GM12878 (cell line): ENCODE results near the gene PDS5A. TPM values are rescaled to one million over a fixed set of nuclear protein-coding genes. Genes with fewer than 3 reads are reported as not detected.

Experiments used
- ATAC-seq: fragments of 200-7000 bp; cut with Tn5 transposase; 3 replicates; pipeline ENCODE4 v1.9.1; 2020; ENCODE audit warnings: mild to moderate bottlenecking, moderate library complexity
- BruUV-seq: library from RNA; stranded (reverse); fragments of 400-500 nt; replicated peaks from 2 replicates; lab custom pipeline; 2021; lab: Mats Ljungman, UMichigan
- CTCF ChIA-PET: fragments of 300-600 bp; sonication (Branson Sonifier 250); formaldehyde crosslinking; extraction: SDS; loops from one replicate; lab custom pipeline; 2021; ENCODE audit warnings: inconsistent platforms; lab: Yijun Ruan, JAX
- POLR2A ChIA-PET: fragments of 350-600 bp; formaldehyde crosslinking; extraction: SDS; loops from one replicate; lab custom pipeline; 2021; ENCODE audit warnings: inconsistent platforms; lab: Charles Lee
- RAD21 ChIA-PET: fragments of 300-600 bp; sonication (Branson Sonifier 250); formaldehyde crosslinking; loops from one replicate; lab custom pipeline; 2023; ENCODE audit warnings: antibody characterized with exemption; ENCODE audit not compliant: unreplicated experiment; lab: Charles Lee
- SMC1A ChIA-PET: fragments of 300-600 bp; sonication (Branson Sonifier 250); formaldehyde crosslinking; loops from one replicate; lab custom pipeline; 2023; ENCODE audit not compliant: unreplicated experiment, uncharacterized antibody; lab: Charles Lee
- DNase-seq: peaks from one replicate; pipeline ENCODE4 v3.0.0-alpha.2; 2011; ENCODE audit warnings: low read depth, low spot score
- FAIRE-seq: peaks from 3 replicates; lab custom pipeline; 2011; peaks lifted over from hg19 to GRCh38; lab: Jason Lieb, UNC
- H2AFZ ChIP-seq: 2 replicates; pipeline ENCODE4 v1.6.0; 2011; ENCODE audit warnings: low read depth, low read length, control low read depth; ENCODE audit not compliant: control insufficient read depth
- H3K27ac ChIP-seq: 2 replicates; pipeline ENCODE4 v1.5.1; 2011; ENCODE audit warnings: control low read depth; ENCODE audit not compliant: control insufficient read depth, insufficient read depth
- H3K27me3 ChIP-seq, 2 experiments: replicated peaks in 1 of 2; 2 replicates each; pipeline versions ENCODE4 v1.6.0 to v1.6.1; 2011; ENCODE audit warnings: low read length in 1 of 2; ENCODE audit not compliant: control insufficient read depth in 2 of 2, insufficient read depth in 2 of 2
- H3K36me3 ChIP-seq, 2 experiments: 2 replicates each; pipeline ENCODE4 v1.5.1; 2011; ENCODE audit warnings: low read length in 1 of 2; ENCODE audit not compliant: control insufficient read depth in 2 of 2, insufficient read depth in 2 of 2
- H3K4me1 ChIP-seq: 2 replicates; pipeline ENCODE4 v1.6.1; 2011; ENCODE audit warnings: mild to moderate bottlenecking, low read length, moderate library complexity, mixed read lengths; ENCODE audit not compliant: control insufficient read depth, insufficient read depth
- H3K4me2 ChIP-seq: 2 replicates; pipeline ENCODE4 v1.6.0; 2011; ENCODE audit warnings: control low read depth; ENCODE audit not compliant: control insufficient read depth, insufficient read depth
- H3K4me3 ChIP-seq: fragments of 200-600 bp; sonication (generic); 2 replicates; pipeline ENCODE4 v1.5.1; 2016
- H3K79me2 ChIP-seq: 2 replicates; pipeline ENCODE4 v1.6.0; 2011; ENCODE audit warnings: low read length; ENCODE audit not compliant: control insufficient read depth, insufficient read depth
- H3K9ac ChIP-seq: 2 replicates; pipeline ENCODE4 v1.8.0; 2011; ENCODE audit warnings: low read length, control low read depth, mixed read lengths; ENCODE audit not compliant: control insufficient read depth, insufficient read depth
- H3K9me3 ChIP-seq: replicated peaks from 3 replicates; pipeline ENCODE4 v1.5.1; 2011; ENCODE audit warnings: mild to moderate bottlenecking, low read length; ENCODE audit not compliant: control insufficient read depth, insufficient read depth
- H4K20me1 ChIP-seq: 2 replicates; pipeline ENCODE4 v1.6.0; 2011; ENCODE audit not compliant: control insufficient read depth, insufficient read depth
- E2F4 ChIP-seq: IDR thresholded peaks from 2 replicates; pipeline ENCODE4 v1.6.1; 2012; ENCODE audit warnings: low read depth, low read length, improper control_type of control experiment
- ESRRA ChIP-seq: IDR thresholded peaks from 2 replicates; pipeline ENCODE4 v1.6.1; 2012; ENCODE audit warnings: mild to moderate bottlenecking, low read length, improper control_type of control experiment
- KLF5 ChIP-seq: fragments of 450-650 bp; IDR thresholded peaks from 2 replicates; pipeline ENCODE4 v1.6.1; 2014; ENCODE audit warnings: mild to moderate bottlenecking; ENCODE audit not compliant: partially characterized antibody
- SMAD5 ChIP-seq: IDR thresholded peaks from 2 replicates; pipeline ENCODE4 v1.6.1; 2016; ENCODE audit warnings: antibody characterized with exemption, low read depth
- USF1 ChIP-seq: IDR thresholded peaks from 2 replicates; pipeline ENCODE4 v1.6.1; 2011; ENCODE audit warnings: borderline replicate concordance, low read depth, mild to moderate bottlenecking, moderate library complexity, mixed read lengths, low read length; ENCODE audit not compliant: insufficient read depth; ENCODE audit errors: extremely low read length
- WRNIP1 ChIP-seq: IDR thresholded peaks from 2 replicates; pipeline ENCODE4 v1.6.1; 2011; ENCODE audit warnings: low read depth, low read length, improper control_type of control experiment, borderline replicate concordance
- ZNF274 ChIP-seq: IDR thresholded peaks from one replicate; pipeline ENCODE4 v1.8.0; 2011; ENCODE audit not compliant: insufficient read length, insufficient read depth
- ZNF384 ChIP-seq: IDR thresholded peaks from 2 replicates; pipeline ENCODE4 v1.6.1; 2012; ENCODE audit warnings: low read depth, mild to moderate bottlenecking, low read length, improper control_type of control experiment, borderline replicate concordance
- in situ Hi-C: fragments of 300-500 bp; cut with MboI; formaldehyde crosslinking; loops from 9 replicates; pipeline ENCODE4 v1.14.3; 2018; ENCODE audit warnings: mixed read lengths
- intact Hi-C: fragments of 100-400 bp; cut with micrococcal nuclease; formaldehyde crosslinking; loops from one replicate; pipeline ENCODE4 v1.14.2; 2022; ENCODE audit not compliant: unreplicated experiment
- polyA plus RNA-seq, 11 experiments: library from polyadenylated mRNA; depleted of rRNA in 4 of 11; unstranded in 6 of 11; stranded (reverse) in 5 of 11; fragments of >200 nt; fragmentation: Nextera tagmentation in 4 of 11; fragmentation: Illumina TruSeq in 1 of 11; extraction: Ambion mirVana in 4 of 11; extraction: Trizol in 1 of 11; gene quantifications; 1 replicate in 1 of 11; 2 replicates in 10 of 11; pipeline versions ENCODE4 v1.2.1 to v1.2.3, GENCODE V29; 2011 to 2016; ENCODE audit warnings: inconsistent platforms in 2 of 11, missing spikeins in 2 of 11, low read depth in 1 of 11
- total RNA-seq, 4 experiments: library from RNA; depleted of rRNA in 3 of 4; stranded (reverse); fragments of >200 nt in 3 of 4; fragmentation: Illumina TruSeq in 1 of 4; extraction: Trizol in 1 of 4; gene quantifications; 2 replicates each; pipeline versions ENCODE4 v1.2.1 to v1.2.3, GENCODE V29; 2013 to 2021

Gene PDS5A
- total and polyA plus RNA-seq, 10 of the 15 experiments (the other 5 are each of a cell fraction or from before 2014, with no cell fraction given), result 13.7 to 69.7 (median 52.3) TPM

- H3K4me2 ChIP-seq, result no peak overlapping the region
- H3K9me3 ChIP-seq, result no peaks in the 10 kb centered on the region
- intact Hi-C loops (no loop called here), in situ Hi-C loops (no loop called here)
- no peak overlapping the region for H3K4me3 ChIP-seq
- no peak for DNase-seq
- no peaks in the 10 kb centered on the region for H3K4me1 ChIP-seq
- H3K79me2 ChIP-seq, result no peaks in the 10 kb centered on the region
- TF ChIP-seq SMAD5 (no peak), E2F4 (no peak), ZNF384 (no peak), ESRRA (no peak), USF1 (no peak), ZNF274 (no peak), WRNIP1 (no peak), KLF5 (no peak)
- no peak overlapping the region for H2AFZ ChIP-seq
- no TSS peak for BruUV-seq
- no peak for ATAC-seq
- RAD21 ChIA-PET, result no interaction called here
- no peaks in the 10 kb centered on the region for H4K20me1 ChIP-seq
- POLR2A ChIA-PET, result no interaction called here
- H3K36me3 ChIP-seq, result peaks cover 0 to 5% of the 10 kb centered on the region in 2 experiments; a peak in 1 of 4 replicates
- H3K27ac ChIP-seq, result no peak overlapping the region
- CTCF ChIA-PET, result interaction anchor here (0.9 kb wide), 1 partner anchor 662 kb away, joined by 3 read pairs; no protein-coding TSS in a partner anchor
- H3K9ac ChIP-seq, result no peak overlapping the region
- no peaks in the 10 kb centered on the region for H3K27me3 ChIP-seq
- SMC1A ChIA-PET, result no interaction called here
- no peak for FAIRE-seq
Observed at GRCh38 chr4:39822662-39823061, 155.0 kb downstream of the PDS5A start.
